NCI-H2196 (cell line): ENCODE measurements around the gene FOXP1.

ENCODE experiments used
- DNase-seq: peaks from one replicate; lab custom pipeline; 2025; ENCODE audit not compliant: unreplicated experiment; lab: John Stamatoyannopoulos, UW

FOXP1 gene

GRCh38 chr3:71288269-71288930 lies 295.1 kb downstream of the FOXP1 start:
- no peak for DNase-seq

DNA sequence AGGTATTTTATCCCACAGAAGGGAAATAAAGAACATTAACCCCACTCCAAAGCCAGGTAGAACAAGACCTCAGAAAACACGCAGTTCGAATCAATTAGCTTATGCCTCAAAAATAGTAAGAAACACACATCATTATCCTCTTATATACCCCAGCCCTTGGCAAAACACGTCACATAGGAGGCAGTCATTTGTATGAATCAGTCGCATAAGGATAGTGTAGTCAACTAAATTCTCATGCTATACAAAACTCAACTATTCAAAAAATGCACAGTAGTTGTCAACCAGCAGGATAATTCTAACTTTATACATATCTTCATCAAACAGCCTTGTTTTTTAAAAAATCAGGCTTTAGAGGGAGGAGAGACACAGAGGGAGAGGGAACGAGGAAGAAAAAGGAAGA lies 298.4 kb downstream of the FOXP1 start:
- no peak for DNase-seq

DNA sequence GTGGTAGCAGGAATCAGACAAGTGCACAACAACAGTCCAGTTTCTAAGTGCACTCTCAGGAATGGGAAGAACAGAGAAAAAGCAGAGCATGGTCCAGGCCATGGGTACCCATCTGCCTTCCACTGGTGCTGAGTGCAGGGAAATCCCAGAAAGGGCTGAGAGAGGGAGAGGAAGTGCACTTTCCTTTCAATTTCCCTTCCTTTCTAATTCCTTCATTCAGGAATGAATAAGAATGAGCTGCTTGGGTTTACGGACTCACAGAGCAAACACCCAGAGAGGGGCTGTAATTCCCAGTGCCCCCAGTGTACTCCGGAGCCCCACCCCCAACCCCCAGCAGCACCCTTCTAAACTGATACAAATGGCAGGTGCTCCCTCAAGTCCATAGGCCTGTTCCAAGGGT lies 300.6 kb downstream of the FOXP1 start:
- DNase-seq: no peak

GRCh38 chr3:71281280-71281679 lies 302.2 kb downstream of the FOXP1 start:
- no peak for DNase-seq

GRCh38 chr3:71277341-71277740 lies 306.2 kb downstream of the FOXP1 start:
- DNase-seq: no peak

GRCh38 chr3:71276531-71276930 lies 307.0 kb downstream of the FOXP1 start:
- DNase-seq: no peak

- no peak for DNase-seq
Measured at GRCh38 chr3:71273453-71273852, 310.1 kb downstream of the FOXP1 start.

DNA sequence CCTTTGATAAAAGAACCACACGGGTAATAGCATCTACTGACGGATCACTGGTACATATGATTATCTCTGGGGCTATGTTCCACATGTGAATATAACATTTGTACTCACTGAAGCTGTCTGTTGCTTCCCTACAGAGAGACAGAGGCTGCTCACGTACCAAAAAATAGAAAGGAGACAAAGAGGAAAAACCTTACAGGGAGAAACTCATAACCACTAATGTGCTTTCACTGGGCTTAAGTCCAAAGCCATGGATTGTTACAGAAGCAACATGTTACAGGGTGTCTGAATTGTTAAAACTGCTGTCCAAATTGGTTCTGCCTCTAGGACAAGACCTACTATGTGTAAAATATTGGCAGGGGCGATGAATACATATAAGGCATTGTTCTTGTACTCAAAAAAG lies 311.9 kb downstream of the FOXP1 start:
- no peak for DNase-seq

DNA sequence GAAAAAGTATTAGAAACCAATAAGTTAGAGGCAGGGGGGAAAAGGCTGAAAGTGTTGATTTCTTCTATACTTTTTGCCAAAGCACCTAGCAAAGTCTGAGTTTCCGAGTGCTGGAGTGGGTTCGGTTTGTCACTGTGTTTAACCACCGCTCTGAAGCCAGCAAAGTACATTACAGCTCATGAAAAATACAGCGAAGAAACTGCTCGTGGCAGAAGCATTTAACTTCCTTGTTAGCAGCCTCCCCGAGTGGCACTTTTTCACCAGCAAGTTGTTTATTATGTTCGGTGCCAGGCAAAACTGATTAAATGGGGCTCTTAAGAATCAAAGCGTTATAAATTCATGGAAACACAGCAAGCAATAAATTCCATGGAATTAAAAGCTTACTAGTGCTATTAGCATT lies 313.6 kb downstream of the FOXP1 start:
- DNase-seq: no peak

DNA sequence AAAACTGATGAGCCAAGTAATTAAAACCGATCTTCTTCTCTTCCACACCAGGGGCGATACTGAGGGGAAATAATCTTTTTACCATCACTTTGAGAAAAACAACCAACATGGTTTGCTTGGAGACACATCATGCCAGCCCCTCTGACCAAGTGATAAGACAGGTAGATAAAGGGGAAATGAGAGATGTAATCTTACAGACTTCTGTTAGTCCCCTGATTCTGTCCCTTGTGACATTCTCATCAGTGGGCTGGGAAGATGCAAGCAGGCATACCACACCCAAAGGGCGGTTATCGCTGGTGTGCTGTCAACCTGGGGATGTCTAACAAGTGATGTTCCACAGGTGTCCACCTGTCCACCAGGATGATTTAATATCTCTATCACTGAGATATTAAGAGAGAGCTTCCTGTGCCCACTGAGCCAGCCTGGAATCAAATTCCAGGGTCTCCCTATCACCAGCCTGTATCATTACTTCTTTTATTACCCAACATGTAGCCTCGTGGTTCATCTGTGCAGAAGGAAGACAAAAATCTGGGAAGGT lies 315.0 kb downstream of the FOXP1 start:
- no peak for DNase-seq

- DNase-seq: no peak
Measured at GRCh38 chr3:71266875-71267274, 316.7 kb downstream of the FOXP1 start.

DNA sequence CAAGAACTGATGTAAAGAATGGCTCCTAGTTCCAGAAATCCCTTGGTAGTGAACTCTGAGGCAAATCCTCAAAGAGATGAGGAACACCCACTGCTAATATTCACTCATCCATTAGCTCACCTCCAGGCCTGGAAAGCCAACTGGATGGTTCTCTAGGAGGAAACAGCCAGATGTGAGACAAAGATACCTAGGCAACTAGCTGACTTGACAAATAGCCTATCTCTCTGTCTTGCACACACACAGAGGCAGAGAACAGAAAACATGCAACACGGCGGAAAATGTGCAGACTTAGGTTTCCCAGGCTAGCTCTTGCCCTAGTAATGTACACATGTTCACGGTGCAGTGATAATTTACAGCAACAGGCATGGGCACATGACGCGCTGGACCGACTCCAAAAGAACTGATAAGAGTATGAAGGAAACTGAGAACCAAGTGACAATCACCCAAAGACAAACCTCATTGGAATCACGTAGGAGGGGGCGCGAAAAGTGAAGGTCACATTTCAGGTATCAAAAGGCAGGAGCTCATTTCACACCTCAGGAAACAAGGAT lies 318.1 kb downstream of the FOXP1 start:
- DNase-seq: no peak

DNA sequence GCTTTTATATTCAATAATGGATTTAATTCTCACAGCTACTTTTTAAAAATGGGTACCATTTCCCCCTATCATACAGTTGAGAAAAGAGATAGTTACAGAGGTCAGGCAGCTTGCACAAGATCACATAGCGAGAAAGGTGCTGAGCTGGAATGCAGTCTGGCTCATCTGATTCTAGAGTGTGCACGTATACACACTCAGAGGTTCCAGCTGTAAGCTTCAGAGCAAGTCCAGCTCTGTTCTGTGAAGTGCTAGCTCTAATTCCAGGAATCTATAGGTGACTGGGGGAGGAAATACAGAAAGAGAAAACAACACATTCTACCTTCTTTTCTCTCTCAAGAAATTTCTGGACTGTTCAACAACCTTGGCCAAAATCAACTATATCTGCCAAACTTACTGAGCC lies 318.7 kb downstream of the FOXP1 start:
- no peak for DNase-seq

GRCh38 chr3:71262364-71263265 lies 320.9 kb downstream of the FOXP1 start:
- DNase-seq: no peak

DNA sequence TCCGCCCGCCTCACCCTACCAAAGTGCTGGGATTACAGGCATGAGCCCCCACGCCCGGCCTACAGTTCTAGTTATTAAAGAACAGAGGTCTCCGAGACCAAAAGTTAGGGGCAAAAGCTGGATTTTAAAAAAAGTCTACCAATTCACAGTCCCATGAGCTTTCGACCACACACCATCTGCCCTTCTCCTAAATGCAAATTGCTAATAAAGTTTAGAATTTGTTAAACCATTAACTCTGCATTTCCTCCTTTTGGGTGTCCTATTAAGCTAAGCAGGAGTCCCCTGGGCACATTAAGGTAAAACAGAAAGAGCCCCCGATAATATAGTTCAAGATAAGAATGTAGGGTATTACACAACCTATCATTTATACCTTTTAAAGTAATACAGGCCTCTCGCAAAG lies 322.7 kb downstream of the FOXP1 start:
- no peak for DNase-seq

GRCh38 chr3:71258526-71258925 lies 325.0 kb downstream of the FOXP1 start:
- DNase-seq: no peak

DNA sequence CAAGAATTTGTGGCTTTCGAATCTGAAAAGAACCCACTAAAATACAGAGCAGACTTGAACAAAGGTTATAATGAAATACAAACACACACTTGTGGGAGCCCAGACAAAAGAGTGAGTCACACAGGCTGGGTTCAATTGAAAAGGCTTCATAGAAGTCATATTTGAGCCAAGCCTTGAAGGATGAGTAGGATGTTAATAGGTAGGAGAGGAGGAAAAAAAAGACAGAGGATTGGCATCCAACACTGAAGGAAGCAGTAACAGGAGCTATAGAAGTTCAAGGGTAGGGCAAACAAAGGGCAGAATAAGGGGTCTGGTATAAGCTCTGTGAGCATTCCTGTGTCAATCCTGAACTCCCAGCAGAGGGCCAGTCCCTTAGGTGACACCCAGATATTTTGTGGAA lies 325.4 kb downstream of the FOXP1 start:
- peak; percentile 33 for DNase-seq

- no peak for DNase-seq
Measured at GRCh38 chr3:71255498-71255897, 328.0 kb downstream of the FOXP1 start.

DNA sequence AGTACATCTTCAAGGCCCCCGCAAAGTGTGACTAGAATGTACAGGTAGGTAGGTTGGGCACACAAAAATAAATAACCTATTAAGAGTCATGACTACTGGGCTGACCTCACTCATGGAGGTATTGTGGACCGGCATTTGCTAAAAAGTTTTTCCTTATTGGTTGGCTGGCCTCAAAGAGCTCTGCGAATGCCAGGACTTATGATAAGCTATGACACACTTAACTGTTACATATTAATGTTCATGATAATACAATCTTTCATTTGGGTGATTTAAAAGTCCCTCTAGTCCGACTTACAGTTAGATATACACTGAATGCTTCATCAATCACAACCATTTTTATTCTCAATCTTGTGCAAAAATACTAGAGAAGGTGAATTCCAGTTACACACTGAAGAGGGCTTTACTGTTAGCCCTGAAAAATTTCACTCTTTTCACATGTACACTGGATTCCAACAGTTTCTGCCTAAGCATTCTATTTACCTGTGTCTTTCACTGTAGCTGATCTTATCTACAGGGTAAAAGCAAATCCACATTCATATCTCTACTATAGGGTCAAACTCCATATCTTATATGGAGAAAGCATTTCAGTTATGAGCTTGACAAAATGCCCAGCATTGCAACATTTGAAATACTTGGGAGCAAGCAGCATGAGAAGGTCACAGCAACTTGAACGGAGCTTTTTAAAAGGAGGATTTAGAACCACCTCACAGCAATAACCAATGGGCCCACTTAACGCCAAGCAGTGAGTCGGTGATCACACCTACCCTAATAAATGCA lies 329.1 kb downstream of the FOXP1 start:
- no peak for DNase-seq

- DNase-seq: no peak
Measured at GRCh38 chr3:71253169-71253568, 330.4 kb downstream of the FOXP1 start.

GRCh38 chr3:71252466-71252865 lies 331.1 kb downstream of the FOXP1 start:
- no peak for DNase-seq
